ENCODE measurements around the gene LIN52. TPM values are rescaled to one million over a fixed set of nuclear protein-coding genes. Genes with fewer than 3 reads are reported as not detected.

LIN52 gene
- total RNA-seq, 2 donors from 2014 or later, result 16.4 to 19.0 TPM

DNA sequence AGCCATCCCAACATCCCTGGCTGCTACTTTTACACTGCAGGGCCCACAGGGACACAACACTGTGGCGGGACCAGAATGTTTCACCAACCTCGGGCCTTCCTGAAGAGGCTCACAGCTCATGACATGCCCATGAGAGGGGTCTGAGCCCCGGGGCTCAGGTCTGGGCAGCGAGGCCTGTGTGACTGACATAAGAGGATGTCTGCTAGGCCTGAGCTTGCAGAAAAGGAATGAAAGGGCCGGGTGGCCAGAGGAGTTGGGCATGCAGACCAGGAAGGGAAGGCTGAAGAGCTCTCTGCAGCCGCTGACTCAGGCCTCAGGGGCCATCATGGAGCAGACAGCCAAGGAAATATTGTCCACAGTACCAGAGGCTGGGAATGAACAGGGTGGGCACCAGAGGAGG is 136.2 kb downstream of the LIN52 start:
- Histone ChIP-seq H3K27me3 (ENCODE audit: control insufficient read depth, insufficient read depth, low read length, poor library complexity, severe bottlenecking) (peaks cover 33% of the 10 kb centered on the region), H3K36me3 (ENCODE audit: control insufficient read depth, insufficient read depth, low read length) (no peaks in the 10 kb centered on the region), H3K4me1 (ENCODE audit: control insufficient read depth, insufficient read depth, low read length) (no peaks in the 10 kb centered on the region), H3K9me3 (ENCODE audit: control insufficient read depth, low read length) (no peaks in the 10 kb centered on the region), H3K4me3 (ENCODE audit: low read length) (no peak overlapping the region), H3K27ac (ENCODE audit: low read depth, low read length) (no peak overlapping the region), H3K9ac (ENCODE audit: extremely low read depth, low read length, poor library complexity, severe bottlenecking) (no peak overlapping the region)
- Mint-ChIP-seq H3K9me3 (no peaks in the 10 kb centered on the region), H3K4me3 (no peak overlapping the region), H3K36me3 (ENCODE audit: low read depth) (no peaks in the 10 kb centered on the region), H3K27ac (no peak overlapping the region), H3K27me3 (ENCODE audit: insufficient read depth) (peaks cover 41% of the 10 kb centered on the region), H3K4me1 (no peaks in the 10 kb centered on the region)
- TF ChIP-seq, protein P1, sequence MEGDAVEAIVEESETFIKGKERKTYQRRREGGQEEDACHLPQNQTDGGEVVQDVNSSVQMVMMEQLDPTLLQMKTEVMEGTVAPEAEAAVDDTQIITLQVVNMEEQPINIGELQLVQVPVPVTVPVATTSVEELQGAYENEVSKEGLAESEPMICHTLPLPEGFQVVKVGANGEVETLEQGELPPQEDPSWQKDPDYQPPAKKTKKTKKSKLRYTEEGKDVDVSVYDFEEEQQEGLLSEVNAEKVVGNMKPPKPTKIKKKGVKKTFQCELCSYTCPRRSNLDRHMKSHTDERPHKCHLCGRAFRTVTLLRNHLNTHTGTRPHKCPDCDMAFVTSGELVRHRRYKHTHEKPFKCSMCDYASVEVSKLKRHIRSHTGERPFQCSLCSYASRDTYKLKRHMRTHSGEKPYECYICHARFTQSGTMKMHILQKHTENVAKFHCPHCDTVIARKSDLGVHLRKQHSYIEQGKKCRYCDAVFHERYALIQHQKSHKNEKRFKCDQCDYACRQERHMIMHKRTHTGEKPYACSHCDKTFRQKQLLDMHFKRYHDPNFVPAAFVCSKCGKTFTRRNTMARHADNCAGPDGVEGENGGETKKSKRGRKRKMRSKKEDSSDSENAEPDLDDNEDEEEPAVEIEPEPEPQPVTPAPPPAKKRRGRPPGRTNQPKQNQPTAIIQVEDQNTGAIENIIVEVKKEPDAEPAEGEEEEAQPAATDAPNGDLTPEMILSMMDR (conservative IDR thresholded peaks at IDR 0.05), result no peak
- no peak for DNase-seq
- WGBS, 2 experiments (ENCODE audit: insufficient coverage in 1 of 2, insufficient read length in 1 of 2), result 93 to 97% methylated on average over 6 of the region's 6 CpGs

DNA sequence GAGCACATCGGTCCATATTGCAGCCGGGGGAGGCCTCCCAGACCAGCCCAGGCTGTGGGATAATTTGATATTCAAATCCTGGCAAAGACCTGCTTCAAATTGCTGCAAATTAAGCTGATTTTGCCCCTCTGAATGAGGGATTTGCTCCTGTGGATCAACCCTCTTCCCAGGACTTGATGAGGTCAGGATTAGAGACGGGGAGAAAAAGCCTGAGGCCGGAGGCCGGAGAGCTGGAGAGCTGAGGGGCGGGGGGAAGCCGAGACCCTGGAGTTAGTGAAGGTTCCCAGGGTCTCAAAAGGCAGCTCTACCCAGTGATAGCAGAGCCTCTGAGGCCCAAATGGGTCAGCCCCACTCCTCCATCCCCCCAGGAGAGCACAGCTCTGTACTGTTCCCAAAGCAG is 137.0 kb downstream of the LIN52 start:
- Histone ChIP-seq H3K4me1 (ENCODE audit: control insufficient read depth, insufficient read depth, low read length) (no peaks in the 10 kb centered on the region), H3K36me3 (ENCODE audit: control insufficient read depth, insufficient read depth, low read length) (no peaks in the 10 kb centered on the region), H3K9me3 (ENCODE audit: control insufficient read depth, low read length) (no peaks in the 10 kb centered on the region), H3K4me3 (ENCODE audit: low read length) (no peak overlapping the region), H3K9ac (ENCODE audit: extremely low read depth, low read length, poor library complexity, severe bottlenecking) (no peak overlapping the region), H3K27ac (ENCODE audit: low read depth, low read length) (no peak overlapping the region), H3K27me3 (ENCODE audit: control insufficient read depth, insufficient read depth, low read length, poor library complexity, severe bottlenecking) (peaks cover 31% of the 10 kb centered on the region)
- H3K27me3 Mint-ChIP-seq (ENCODE audit: insufficient read depth), result peaks cover 40% of the 10 kb centered on the region
- no peaks in the 10 kb centered on the region for H3K36me3 Mint-ChIP-seq (ENCODE audit: low read depth)
- H3K4me1 Mint-ChIP-seq, result no peaks in the 10 kb centered on the region
- DNase-seq, result no peak
- 93 to 94% methylated on average over 6 to 7 of the region's 7 CpGs for WGBS, 2 experiments (ENCODE audit: insufficient coverage in 1 of 2, insufficient read length in 1 of 2)
- TF ChIP-seq, protein P1 (conservative IDR thresholded peaks at IDR 0.05), result no peak
- H3K9me3 Mint-ChIP-seq, result no peaks in the 10 kb centered on the region
- H3K4me3 Mint-ChIP-seq, result no peak overlapping the region
- no peak overlapping the region for H3K27ac Mint-ChIP-seq

DNA sequence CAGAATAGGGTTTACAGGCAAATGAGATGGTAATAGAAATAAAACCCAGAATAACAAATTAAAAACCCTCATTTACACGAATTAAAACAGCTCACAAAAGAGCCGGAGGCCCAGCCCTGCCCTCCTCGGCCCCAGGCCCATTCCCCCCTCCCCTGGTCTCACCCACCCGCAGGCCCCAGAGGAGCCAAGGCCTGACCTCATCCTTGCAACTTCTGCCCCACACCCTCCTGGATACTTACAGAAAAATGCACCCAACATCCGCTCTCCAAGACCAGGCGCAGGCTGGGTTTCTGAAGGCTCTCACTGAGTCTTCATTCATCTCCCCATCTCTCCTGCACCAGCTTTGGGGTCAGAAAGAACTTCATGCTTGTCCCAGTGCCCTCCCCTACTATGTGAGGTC is 138.3 kb downstream of the LIN52 start:
- Histone ChIP-seq H3K4me3 (ENCODE audit: low read length) (no peak overlapping the region), H3K9ac (ENCODE audit: extremely low read depth, low read length, poor library complexity, severe bottlenecking) (no peak overlapping the region), H3K4me1 (ENCODE audit: control insufficient read depth, insufficient read depth, low read length) (no peaks in the 10 kb centered on the region), H3K27me3 (ENCODE audit: control insufficient read depth, insufficient read depth, low read length, poor library complexity, severe bottlenecking) (peaks cover 18% of the 10 kb centered on the region), H3K36me3 (ENCODE audit: control insufficient read depth, insufficient read depth, low read length) (no peaks in the 10 kb centered on the region), H3K9me3 (ENCODE audit: control insufficient read depth, low read length) (no peaks in the 10 kb centered on the region), H3K27ac (ENCODE audit: low read depth, low read length) (no peak overlapping the region)
- Mint-ChIP-seq H3K27ac (no peak overlapping the region), H3K4me1 (no peaks in the 10 kb centered on the region), H3K36me3 (ENCODE audit: low read depth) (no peaks in the 10 kb centered on the region), H3K9me3 (no peaks in the 10 kb centered on the region), H3K27me3 (ENCODE audit: insufficient read depth) (peaks cover 32% of the 10 kb centered on the region), H3K4me3 (no peak overlapping the region)
- TF ChIP-seq, protein P1 (conservative IDR thresholded peaks at IDR 0.05), result no peak
- WGBS, 2 experiments (ENCODE audit: insufficient coverage in 1 of 2, insufficient read length in 1 of 2), result 80 to 88% methylated on average over 5 to 6 of the region's 6 CpGs
- no peak for DNase-seq
